SK-N-SH (cell line): ENCODE measurements around the gene C1orf146. TPM values are rescaled to one million over a fixed set of nuclear protein-coding genes. Genes with fewer than 3 reads are reported as not detected.

Source experiments
- CTCF ChIA-PET: fragments of 300-600, 350-600 bp; formaldehyde crosslinking; extraction: SDS; loops from one replicate; lab custom pipeline; 2021; lab: Yijun Ruan, JAX
- POLR2A ChIA-PET: fragments of 350-600 bp; sonication (Branson Sonifier 250); formaldehyde crosslinking; extraction: SDS; loops from one replicate; lab custom pipeline; 2020; ENCODE audit warnings: antibody characterized with exemption, inconsistent platforms; lab: Yijun Ruan, JAX
- DNase-seq: peaks from one replicate; pipeline ENCODE4 v3.0.0; 2012
- H2AFZ ChIP-seq: fragments of 200-600 bp; sonication (generic); 2 replicates; pipeline ENCODE4 v1.8.1; 2016; ENCODE audit warnings: antibody characterized with exemption, mild to moderate bottlenecking, low read depth
- H3F3A ChIP-seq: fragments of 200-600 bp; sonication (generic); replicated peaks from 2 replicates; pipeline ENCODE3; 2016; ENCODE audit warnings: antibody characterized with exemption, mild to moderate bottlenecking; ENCODE audit not compliant: insufficient read depth
- H3K27ac ChIP-seq, 2 experiments: fragments of 200-500 bp in 1 of 2; fragments of 200-600 bp in 1 of 2; sonication (Bioruptor generic) in 1 of 2; sonication (generic), shearing (Covaris generic) in 1 of 2; 2 replicates each; pipeline versions ENCODE4 v1.5.1 to v1.6.1; 2014 to 2016; ENCODE audit warnings: low read depth in 2 of 2, inconsistent platforms in 1 of 2, low read length in 1 of 2, mild to moderate bottlenecking in 1 of 2, mixed read lengths in 1 of 2
- H3K27me3 ChIP-seq: fragments of 200-600 bp; sonication (generic), shearing (Covaris generic); 2 replicates; pipeline ENCODE4 v1.6.1; 2016; ENCODE audit warnings: mixed run types; ENCODE audit not compliant: insufficient read depth
- H3K36me3 ChIP-seq, 2 experiments: fragments of 200-500 bp in 1 of 2; fragments of 200-600 bp in 1 of 2; sonication (Bioruptor generic) in 1 of 2; sonication (generic) in 1 of 2; replicated peaks in 1 of 2; 2 replicates each; pipeline versions ENCODE3 to v1.5.1; 2014 to 2016; ENCODE audit warnings: low read length in 1 of 2, mild to moderate bottlenecking in 1 of 2; ENCODE audit not compliant: insufficient read depth in 2 of 2, control insufficient read depth in 1 of 2
- H3K4me1 ChIP-seq, 2 experiments: fragments of 200-500 bp in 1 of 2; fragments of 200-600 bp in 1 of 2; sonication (Bioruptor generic) in 1 of 2; sonication (generic), shearing (Covaris generic) in 1 of 2; 2 replicates each; pipeline versions ENCODE4 v1.5.1 to v1.6.1; 2014 to 2016; ENCODE audit warnings: low read depth in 1 of 2, low read length in 1 of 2, mixed run types in 1 of 2; ENCODE audit not compliant: insufficient read depth in 2 of 2, control insufficient read depth in 1 of 2
- H3K4me2 ChIP-seq: fragments of 200-600 bp; sonication (generic), shearing (Covaris generic); 2 replicates; pipeline ENCODE4 v1.6.1; 2017; ENCODE audit warnings: mixed run types
- H3K4me3 ChIP-seq, 2 experiments: fragments of 200-500 bp in 1 of 2; fragments of 200-600 bp in 1 of 2; sonication (Bioruptor generic) in 1 of 2; sonication (generic), shearing (Covaris generic) in 1 of 2; 2 replicates each; pipeline versions ENCODE4 v1.5.1 to v1.8.1; 2014 to 2016; ENCODE audit warnings: low read depth in 2 of 2, inconsistent platforms in 1 of 2, low read length in 1 of 2, mild to moderate bottlenecking in 1 of 2, mixed read lengths in 1 of 2, moderate library complexity in 1 of 2
- H3K79me2 ChIP-seq: fragments of 200-600 bp; sonication (generic); 2 replicates; pipeline ENCODE4 v1.8.1; 2017; ENCODE audit warnings: mild to moderate bottlenecking; ENCODE audit not compliant: insufficient read depth
- H3K9ac ChIP-seq: fragments of 200-600 bp; sonication (generic); 2 replicates; pipeline ENCODE4 v1.6.1; 2017; ENCODE audit warnings: mixed run types
- H3K9me2 ChIP-seq: fragments of 200-600 bp; sonication (generic); 2 replicates; pipeline ENCODE4 v1.6.1; 2017; ENCODE audit warnings: mixed run types
- H3K9me3 ChIP-seq: fragments of 200-600 bp; sonication (generic); 2 replicates; pipeline ENCODE4 v1.6.1; 2017; ENCODE audit warnings: mixed run types, mild to moderate bottlenecking, moderate library complexity
- H4K20me1 ChIP-seq: fragments of 200-600 bp; sonication (generic); 2 replicates; pipeline ENCODE4 v1.6.1; 2017; ENCODE audit warnings: mild to moderate bottlenecking, mixed run types; ENCODE audit not compliant: insufficient read depth
- CHD2 ChIP-seq: fragments of 150-350 bp; IDR thresholded peaks from 2 replicates; pipeline ENCODE4 v1.6.1; 2018; ENCODE audit warnings: low read length; ENCODE audit not compliant: partially characterized antibody
- CTCF ChIP-seq: fragments of 200-600 bp; sonication (generic); IDR thresholded peaks from 2 replicates; pipeline ENCODE4 v1.6.1; 2017; ENCODE audit warnings: antibody characterized with exemption, mild to moderate bottlenecking, moderate library complexity
- EP300 ChIP-seq, 2 experiments: IDR thresholded peaks; 2 replicates each; pipeline versions ENCODE4 v1.4.0 to v1.6.1; 2012; ENCODE audit warnings: borderline replicate concordance in 1 of 2, low read depth in 1 of 2, low read length in 1 of 2
- EZH2phosphoT487 ChIP-seq: fragments of 200-600 bp; sonication (generic); IDR thresholded peaks from 2 replicates; pipeline ENCODE4 v1.6.1; 2017; ENCODE audit warnings: low read depth, mixed run types, mild to moderate bottlenecking, antibody characterized with exemption, moderate library complexity, borderline replicate concordance
- IRF3 ChIP-seq: fragments of 150-350 bp; IDR thresholded peaks from 2 replicates; pipeline ENCODE4 v1.6.1; 2016; ENCODE audit warnings: mild to moderate bottlenecking, low read depth, low read length
- JUND ChIP-seq: IDR thresholded peaks from 2 replicates; pipeline ENCODE4 v1.4.0; 2012
- MEF2A ChIP-seq: IDR thresholded peaks from 2 replicates; pipeline ENCODE4 v1.4.0; 2012; ENCODE audit warnings: low read depth, borderline replicate concordance
- NRF1 ChIP-seq: IDR thresholded peaks from 2 replicates; pipeline ENCODE4 v1.6.1; 2012; ENCODE audit warnings: low read depth, mild to moderate bottlenecking, low read length
- PBX3 ChIP-seq: IDR thresholded peaks from 2 replicates; pipeline ENCODE4; 2012
- POLR2AphosphoS5 ChIP-seq: IDR thresholded peaks from 2 replicates; pipeline ENCODE4 v1.6.1; 2012; ENCODE audit warnings: low read depth, low read length
- RAD21 ChIP-seq: IDR thresholded peaks from 2 replicates; pipeline ENCODE4 v1.6.1; 2012; ENCODE audit warnings: mild to moderate bottlenecking, low read length
- RCOR1 ChIP-seq: fragments of 150-350 bp; IDR thresholded peaks from 2 replicates; pipeline ENCODE4 v1.6.1; 2017; ENCODE audit warnings: antibody characterized with exemption, low read length
- REST ChIP-seq: IDR thresholded peaks from 2 replicates; pipeline ENCODE4 v1.6.1; 2012; ENCODE audit warnings: mild to moderate bottlenecking, low read depth, low read length, moderate library complexity
- RFX5 ChIP-seq: IDR thresholded peaks from 2 replicates; pipeline ENCODE4 v1.6.1; 2012; ENCODE audit warnings: mild to moderate bottlenecking, improper control_type of control experiment, low read length
- SMC3 ChIP-seq: IDR thresholded peaks from 2 replicates; pipeline ENCODE4 v1.6.1; 2012; ENCODE audit warnings: low read depth, low read length, improper control_type of control experiment
- TEAD4 ChIP-seq: IDR thresholded peaks from 2 replicates; pipeline ENCODE4 v1.4.0; 2012; ENCODE audit warnings: mild to moderate bottlenecking, borderline replicate concordance; ENCODE audit not compliant: insufficient read depth
- USF1 ChIP-seq: IDR thresholded peaks from 2 replicates; pipeline ENCODE4 v1.4.0; 2012; ENCODE audit warnings: low read depth, borderline replicate concordance
- USF2 ChIP-seq: fragments of 150-350 bp; IDR thresholded peaks from 2 replicates; pipeline ENCODE4 v1.6.1; 2017; ENCODE audit warnings: antibody characterized with exemption, low read length, low read depth, borderline replicate concordance
- YY1 ChIP-seq: IDR thresholded peaks from 2 replicates; pipeline ENCODE4 v1.4.0; 2012; ENCODE audit warnings: low read depth, mild to moderate bottlenecking
- ZBTB33 ChIP-seq: IDR thresholded peaks from 2 replicates; pipeline ENCODE4 v1.4.0; 2012; ENCODE audit warnings: low read depth, borderline replicate concordance
- WGBS: methylation state at CpG from one replicate; pipeline ENCODE4 v1.1.6; 2017; ENCODE audit warnings: low lambda C conversion rate; 5-methylcytosine and 5-hydroxymethylcytosine counted together
- polyA plus RNA-seq, 3 experiments: library from polyadenylated mRNA; depleted of rRNA; stranded (reverse); fragments of >200 nt; gene quantifications; 2 replicates each; pipeline ENCODE4 v1.2.3, GENCODE V29; 2012

C1orf146 gene
- polyA plus RNA-seq, 1 of the 3 experiments (the other 2 are of a cell fraction) = not detected

GRCh38 chr1:92188436-92189255 is 29.1 kb upstream of the C1orf146 start:
- no peak for DNase-seq
- Histone ChIP-seq H3F3A (peaks cover 8% of the 10 kb centered on the region), H4K20me1 (no peaks in the 10 kb centered on the region), H3K27ac (no peak overlapping the region), H2AFZ (no peak overlapping the region), H3K4me1 (peaks cover 4 to 17% of the 10 kb centered on the region in 2 experiments; a peak in 3 of 4 replicates), H3K9me2 (no peaks in the 10 kb centered on the region)
- CTCF ChIA-PET = no interaction called here
- TF ChIP-seq EZH2phosphoT487 (no peak), IRF3 (no peak), PBX3 (no peak), JUND (no peak), ZBTB33 (no peak), RFX5 (no peak), POLR2AphosphoS5 (no peak), MEF2A (no peak), CHD2 (no peak), YY1 (no peak), USF2 (no peak), RAD21 (no peak), RCOR1 (no peak), SMC3 (no peak), EP300 (IDR thresholded peaks at IDR 0.05; ENCODE audit: borderline replicate concordance in 1 of 2, low read depth in 1 of 2, low read length in 1 of 2) (no peak), NRF1 (no peak), USF1 (no peak), REST (no peak), CTCF (no peak), TEAD4 (no peak)
- TF ChIP-seq, all 33 proteins: peak for 0
- 57% methylated on average over 7 of the region's 7 CpGs for WGBS
- Histone ChIP-seq H3K4me2 (no peak overlapping the region), H3K27me3 (no peaks in the 10 kb centered on the region), H3K9ac (no peak overlapping the region), H3K9me3 (no peaks in the 10 kb centered on the region), H3K4me3 (no peak overlapping the region), H3K79me2 (no peaks in the 10 kb centered on the region), H3K36me3 (no peaks in the 10 kb centered on the region)
- POLR2A ChIA-PET = no interaction called here
